Hepatocyte (in vitro differentiated cells): ENCODE data around the gene NUBPL. TPM values are rescaled to one million over a fixed set of nuclear protein-coding genes. Genes with fewer than 3 reads are reported as not detected.
"Not testable (repeated sequence)": the region's sequence is repeated elsewhere in the genome, so short reads cannot be mapped to it uniquely, and the experiment has no call there.

Experiments used
- DNase-seq: peaks from one replicate; pipeline ENCODE4 v3.0.0-alpha.2; 2016; ENCODE audit warnings: low spot score
- H2AFZ ChIP-seq: fragments of 200-600 bp; sonication (generic); 2 replicates; pipeline ENCODE4 v1.6.0; 2016; ENCODE audit warnings: antibody characterized with exemption, mild to moderate bottlenecking
- H3K27ac ChIP-seq: fragments of 200-600 bp; sonication (generic); 2 replicates; pipeline ENCODE4 v1.5.1; 2016; ENCODE audit warnings: mild to moderate bottlenecking
- H3K27me3 ChIP-seq: fragments of 200-600 bp; sonication (generic); 2 replicates; pipeline ENCODE4 v1.6.1; 2016
- H3K36me3 ChIP-seq: fragments of 200-600 bp; sonication (generic); replicated peaks from 2 replicates; pipeline ENCODE4 v1.5.1; 2016; ENCODE audit warnings: low read depth; ENCODE audit not compliant: insufficient read depth
- H3K4me1 ChIP-seq: fragments of 200-600 bp; sonication (generic); 2 replicates; pipeline ENCODE4 v1.5.1; 2016; ENCODE audit warnings: mild to moderate bottlenecking, moderate library complexity; ENCODE audit not compliant: insufficient read depth
- H3K4me2 ChIP-seq: fragments of 200-600 bp; sonication (generic); 2 replicates; pipeline ENCODE4 v1.6.0; 2016
- H3K4me3 ChIP-seq: fragments of 200-600 bp; sonication (generic); 2 replicates; pipeline ENCODE4 v1.5.1; 2016; ENCODE audit warnings: mild to moderate bottlenecking
- H3K79me2 ChIP-seq: fragments of 200-600 bp; sonication (generic); 2 replicates; pipeline ENCODE4 v1.6.0; 2017; ENCODE audit warnings: mild to moderate bottlenecking
- H3K9me2 ChIP-seq: fragments of 200-600 bp; sonication (generic); replicated peaks from 2 replicates; pipeline ENCODE4 v1.6.0; 2017; ENCODE audit warnings: mild to moderate bottlenecking; ENCODE audit not compliant: insufficient read depth
- H3K9me3 ChIP-seq: fragments of 200-600 bp; sonication (generic); 2 replicates; pipeline ENCODE4 v1.5.1; 2016; ENCODE audit warnings: low read depth, mild to moderate bottlenecking
- H4K20me1 ChIP-seq: fragments of 200-600 bp; sonication (generic); 2 replicates; pipeline ENCODE4 v1.6.0; 2016; ENCODE audit warnings: mild to moderate bottlenecking; ENCODE audit not compliant: insufficient read depth, poor library complexity, severe bottlenecking
- EZH2 ChIP-seq: fragments of 200-600 bp; sonication (generic); IDR thresholded peaks from 2 replicates; pipeline ENCODE4 v1.6.1; 2016; ENCODE audit warnings: antibody characterized with exemption, mild to moderate bottlenecking, borderline replicate concordance
- EZH2phosphoT487 ChIP-seq: fragments of 200-600 bp; sonication (generic); IDR thresholded peaks from one replicate; pipeline ENCODE4 v1.6.1; 2018; ENCODE audit warnings: antibody characterized with exemption, mild to moderate bottlenecking, low read depth, moderate library complexity; ENCODE audit not compliant: unreplicated experiment, severe bottlenecking
- WGBS: methylation state at CpG from one replicate; pipeline ENCODE4 v1.1.6; 2016; ENCODE audit warnings: low lambda C conversion rate; ENCODE audit errors: missing lambda C conversion rate; 5-methylcytosine and 5-hydroxymethylcytosine counted together
- polyA plus RNA-seq: library from polyadenylated mRNA; unstranded; fragments of >200 nt; fragmentation: Nextera tagmentation; extraction: Ambion mirVana; gene quantifications from 2 replicates; pipeline ENCODE4 v1.2.1, GENCODE V29; 2016
- total RNA-seq: library from RNA; depleted of rRNA; stranded (reverse); fragments of >200 nt; gene quantifications from 2 replicates; pipeline ENCODE4 v1.2.3, GENCODE V29; 2014
- TF ChIP-seq, protein P1 (sequence below): fragments of 200-600 bp; sonication (generic); IDR thresholded peaks from 2 replicates; pipeline ENCODE4 v1.5.1; 2016; ENCODE audit warnings: antibody characterized with exemption, mild to moderate bottlenecking; ENCODE audit not compliant: poor library complexity

NUBPL gene
- total and polyA plus RNA-seq, 2 experiments from 2014 or later: 7.4 to 14.8 TPM

- WGBS: 85% methylated on average over 3 of the region's 4 CpGs
- H3K36me3 ChIP-seq: no peaks in the 10 kb centered on the region
- DNase-seq: no peak
Observed at GRCh38 chr14:31887929-31888580, 326.9 kb downstream of the NUBPL start.

DNA sequence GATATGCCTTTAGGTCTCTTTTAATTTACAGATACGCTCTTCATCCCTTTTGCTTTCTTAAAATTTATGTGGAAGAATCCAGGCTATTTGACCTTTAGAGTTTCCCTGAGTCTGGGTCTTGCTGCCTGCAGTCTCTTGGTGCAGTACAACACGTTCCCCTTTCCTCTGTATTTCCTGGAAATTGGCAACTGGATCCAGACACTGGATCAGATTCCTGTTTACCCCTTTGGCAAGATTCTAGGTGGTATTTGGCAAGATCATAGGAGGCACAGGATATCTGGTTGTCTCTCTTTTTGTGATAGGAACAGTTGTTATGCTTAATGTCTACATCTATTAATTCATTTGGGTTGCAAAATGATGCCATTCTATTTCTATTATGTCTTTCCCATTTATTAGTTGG lies 328.1 kb downstream of the NUBPL start:
- H3K4me1 ChIP-seq: peaks cover 6% of the 10 kb centered on the region
- no peaks in the 10 kb centered on the region for H3K27me3 ChIP-seq
- H3K4me2 ChIP-seq: no peak overlapping the region
- DNase-seq: no peak
- no peaks in the 10 kb centered on the region for H3K9me3 ChIP-seq
- no peak overlapping the region for H3K27ac ChIP-seq
- H2AFZ ChIP-seq: no peak overlapping the region
- WGBS: 79% methylated on average over 2 of the region's 2 CpGs
- TF ChIP-seq EZH2 (no peak), EZH2phosphoT487 (no peak)
- TF ChIP-seq, protein P1, sequence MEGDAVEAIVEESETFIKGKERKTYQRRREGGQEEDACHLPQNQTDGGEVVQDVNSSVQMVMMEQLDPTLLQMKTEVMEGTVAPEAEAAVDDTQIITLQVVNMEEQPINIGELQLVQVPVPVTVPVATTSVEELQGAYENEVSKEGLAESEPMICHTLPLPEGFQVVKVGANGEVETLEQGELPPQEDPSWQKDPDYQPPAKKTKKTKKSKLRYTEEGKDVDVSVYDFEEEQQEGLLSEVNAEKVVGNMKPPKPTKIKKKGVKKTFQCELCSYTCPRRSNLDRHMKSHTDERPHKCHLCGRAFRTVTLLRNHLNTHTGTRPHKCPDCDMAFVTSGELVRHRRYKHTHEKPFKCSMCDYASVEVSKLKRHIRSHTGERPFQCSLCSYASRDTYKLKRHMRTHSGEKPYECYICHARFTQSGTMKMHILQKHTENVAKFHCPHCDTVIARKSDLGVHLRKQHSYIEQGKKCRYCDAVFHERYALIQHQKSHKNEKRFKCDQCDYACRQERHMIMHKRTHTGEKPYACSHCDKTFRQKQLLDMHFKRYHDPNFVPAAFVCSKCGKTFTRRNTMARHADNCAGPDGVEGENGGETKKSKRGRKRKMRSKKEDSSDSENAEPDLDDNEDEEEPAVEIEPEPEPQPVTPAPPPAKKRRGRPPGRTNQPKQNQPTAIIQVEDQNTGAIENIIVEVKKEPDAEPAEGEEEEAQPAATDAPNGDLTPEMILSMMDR: no peak
- no peak overlapping the region for H3K4me3 ChIP-seq
- H3K9me2 ChIP-seq: no peaks in the 10 kb centered on the region
- no peaks in the 10 kb centered on the region for H4K20me1 ChIP-seq
- no peaks in the 10 kb centered on the region for H3K79me2 ChIP-seq
- no peaks in the 10 kb centered on the region for H3K36me3 ChIP-seq

More at GRCh38 chr14:31887929-31888580, 326.9 kb downstream of the NUBPL start:
- no peak overlapping the region for H3K4me2 ChIP-seq
- TF ChIP-seq EZH2 (no peak), EZH2phosphoT487 (no peak)
- TF ChIP-seq, protein P1: no peak
- no peak overlapping the region for H2AFZ ChIP-seq
- H3K9me3 ChIP-seq: no peaks in the 10 kb centered on the region
- H3K4me3 ChIP-seq: no peak overlapping the region
- H3K79me2 ChIP-seq: no peaks in the 10 kb centered on the region
- H3K9me2 ChIP-seq: no peaks in the 10 kb centered on the region
- H3K27ac ChIP-seq: no peak overlapping the region
- no peaks in the 10 kb centered on the region for H4K20me1 ChIP-seq
- no peaks in the 10 kb centered on the region for H3K27me3 ChIP-seq
- no peaks in the 10 kb centered on the region for H3K4me1 ChIP-seq

DNA sequence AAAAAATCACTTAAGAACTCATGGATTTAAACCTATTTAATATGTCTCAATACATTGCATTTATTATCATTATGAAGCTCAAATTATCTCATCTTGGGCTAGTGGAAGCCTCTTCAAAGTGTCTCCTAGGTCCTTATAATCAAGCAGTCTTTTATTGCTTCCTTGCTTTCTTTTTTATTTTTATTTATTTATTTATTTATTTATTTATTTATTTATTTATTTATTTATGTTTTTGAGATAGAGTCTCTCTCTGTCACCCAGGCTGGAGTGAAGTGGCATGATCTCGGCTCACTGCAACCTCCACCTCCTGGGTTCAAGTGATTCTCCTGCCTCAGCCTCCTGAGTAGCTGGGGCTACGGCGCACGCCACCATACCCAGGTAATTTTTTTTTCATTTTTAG lies 329.0 kb downstream of the NUBPL start:
- not testable (repeated sequence) for H3K9me3 ChIP-seq, H3K9me2 ChIP-seq, DNase-seq, H3K79me2 ChIP-seq, H3K4me3 ChIP-seq, H4K20me1 ChIP-seq, H3K36me3 ChIP-seq, H2AFZ ChIP-seq, H3K4me2 ChIP-seq, H3K27ac ChIP-seq, H3K27me3 ChIP-seq
- peaks cover 10% of the 10 kb centered on the region for H3K4me1 ChIP-seq
- WGBS: 95% methylated on average over 4 of the region's 4 CpGs

GRCh38 chr14:31893221-31893757 lies 332.1 kb downstream of the NUBPL start:
- Histone ChIP-seq H3K27ac (peak overlapping the region; percentile 69), H3K9me2 (no peaks in the 10 kb centered on the region), H3K27me3 (no peaks in the 10 kb centered on the region), H3K36me3 (no peaks in the 10 kb centered on the region), H3K9me3 (no peaks in the 10 kb centered on the region), H3K4me1 (peaks cover 15% of the 10 kb centered on the region), H3K4me3 (no peak overlapping the region), H3K4me2 (no peak overlapping the region), H3K79me2 (no peaks in the 10 kb centered on the region), H2AFZ (no peak overlapping the region), H4K20me1 (no peaks in the 10 kb centered on the region)
- 65% methylated on average over 5 of the region's 5 CpGs for WGBS
- peak; percentile 34 for DNase-seq
- TF ChIP-seq, protein P1: no peak
- TF ChIP-seq EZH2phosphoT487 (no peak), EZH2 (no peak)
